Sigmoid colon (tissue), 3 donors: ENCODE measurements around the gene ANAPC15.

Experiments used
- POLR2A ChIP-seq, 2 donors: fragments of 450-650 bp; IDR thresholded peaks; one replicate each; pipeline ENCODE4 v1.6.1; 2016; ENCODE audit warnings: antibody characterized with exemption in 2 of 2, mild to moderate bottlenecking in 2 of 2, moderate library complexity in 2 of 2
- TF ChIP-seq, protein P1 (sequence below), 4 experiments: fragments of 450-650 bp in 3 of 4; fragments of 200-600 bp in 1 of 4; IDR thresholded peaks; one replicate each; pipeline ENCODE4 v1.5.1; 2016 to 2019; ENCODE audit warnings: antibody characterized with exemption in 4 of 4, mild to moderate bottlenecking in 3 of 4, moderate library complexity in 2 of 4

DNA sequence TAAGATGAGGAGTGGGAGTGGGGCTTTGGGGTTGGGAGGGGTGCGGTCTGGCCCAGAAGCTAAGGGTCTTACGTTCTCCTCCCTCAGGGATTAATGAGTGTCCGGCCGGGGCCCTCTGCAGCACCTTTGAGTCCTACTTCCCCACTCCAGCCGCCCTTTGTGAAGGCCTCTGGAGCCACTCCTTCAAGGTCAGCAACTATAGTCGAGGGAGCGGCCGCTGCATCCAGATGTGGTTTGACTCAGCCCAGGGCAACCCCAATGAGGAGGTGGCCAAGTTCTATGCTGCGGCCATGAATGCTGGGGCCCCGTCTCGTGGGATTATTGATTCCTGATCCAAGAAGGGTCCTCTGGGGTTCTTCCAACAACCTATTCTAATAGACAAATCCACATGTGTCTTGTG, 27.0 kb upstream of the ANAPC15 start:
- TF ChIP-seq, protein P1, sequence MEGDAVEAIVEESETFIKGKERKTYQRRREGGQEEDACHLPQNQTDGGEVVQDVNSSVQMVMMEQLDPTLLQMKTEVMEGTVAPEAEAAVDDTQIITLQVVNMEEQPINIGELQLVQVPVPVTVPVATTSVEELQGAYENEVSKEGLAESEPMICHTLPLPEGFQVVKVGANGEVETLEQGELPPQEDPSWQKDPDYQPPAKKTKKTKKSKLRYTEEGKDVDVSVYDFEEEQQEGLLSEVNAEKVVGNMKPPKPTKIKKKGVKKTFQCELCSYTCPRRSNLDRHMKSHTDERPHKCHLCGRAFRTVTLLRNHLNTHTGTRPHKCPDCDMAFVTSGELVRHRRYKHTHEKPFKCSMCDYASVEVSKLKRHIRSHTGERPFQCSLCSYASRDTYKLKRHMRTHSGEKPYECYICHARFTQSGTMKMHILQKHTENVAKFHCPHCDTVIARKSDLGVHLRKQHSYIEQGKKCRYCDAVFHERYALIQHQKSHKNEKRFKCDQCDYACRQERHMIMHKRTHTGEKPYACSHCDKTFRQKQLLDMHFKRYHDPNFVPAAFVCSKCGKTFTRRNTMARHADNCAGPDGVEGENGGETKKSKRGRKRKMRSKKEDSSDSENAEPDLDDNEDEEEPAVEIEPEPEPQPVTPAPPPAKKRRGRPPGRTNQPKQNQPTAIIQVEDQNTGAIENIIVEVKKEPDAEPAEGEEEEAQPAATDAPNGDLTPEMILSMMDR (IDR thresholded peaks at IDR 0.05): no peak
- TF ChIP-seq POLR2A (IDR thresholded peaks at IDR 0.05): no peak
